Karpas-422 (cell line): ENCODE data around the gene TACR1. TPM values are rescaled to one million over a fixed set of nuclear protein-coding genes. Genes with fewer than 3 reads are reported as not detected.
"Not testable (repeated sequence)": the region's sequence is repeated elsewhere in the genome, so short reads cannot be mapped to it uniquely, and the experiment has no call there.

ENCODE experiments used
- DNase-seq: peaks from one replicate; pipeline ENCODE4 v3.0.0-alpha.2; 2015
- H2AFZ ChIP-seq: fragments of 200-600 bp; sonication (generic); 2 replicates; pipeline ENCODE4 v1.6.1; 2014; ENCODE audit warnings: antibody characterized with exemption, low read length, mixed read lengths
- H3K27ac ChIP-seq: fragments of 200-600 bp; sonication (generic); 2 replicates; pipeline ENCODE4 v1.5.1; 2014; ENCODE audit warnings: mild to moderate bottlenecking, low read length, moderate library complexity
- H3K27me3 ChIP-seq: fragments of 200-600 bp; sonication (generic); 2 replicates; pipeline ENCODE4 v1.6.1; 2014; ENCODE audit warnings: low read length, mixed read lengths
- H3K36me3 ChIP-seq: fragments of 200-600 bp; sonication (generic); 2 replicates; pipeline ENCODE4 v1.6.1; 2014; ENCODE audit warnings: low read length, mixed read lengths; ENCODE audit not compliant: insufficient read depth
- H3K4me1 ChIP-seq: fragments of 200-600 bp; sonication (generic); 2 replicates; pipeline ENCODE4 v1.6.1; 2014; ENCODE audit warnings: mild to moderate bottlenecking, low read length, mixed read lengths
- H3K4me2 ChIP-seq: fragments of 200-600 bp; sonication (generic); 2 replicates; pipeline ENCODE4 v1.6.1; 2014; ENCODE audit warnings: low read length, low read depth, mild to moderate bottlenecking; ENCODE audit not compliant: poor library complexity, severe bottlenecking
- H3K4me3 ChIP-seq: fragments of 200-600 bp; sonication (generic); 2 replicates; pipeline ENCODE4 v1.5.1; 2014; ENCODE audit warnings: mild to moderate bottlenecking, antibody characterized with exemption, low read length, mixed read lengths
- H3K79me2 ChIP-seq: fragments of 200-600 bp; sonication (generic); 2 replicates; pipeline ENCODE4 v1.6.1; 2014; ENCODE audit warnings: mild to moderate bottlenecking, low read length, mixed read lengths
- H3K9ac ChIP-seq: fragments of 200-600 bp; sonication (generic); 2 replicates; pipeline ENCODE4 v1.6.0; 2014; ENCODE audit warnings: low read length
- H3K9me2 ChIP-seq: fragments of 200-600 bp; sonication (generic), shearing (Covaris generic); replicated peaks from 2 replicates; pipeline ENCODE4 v1.6.0; 2014; ENCODE audit warnings: mild to moderate bottlenecking, low read length, moderate library complexity; ENCODE audit not compliant: insufficient read depth
- H3K9me3 ChIP-seq: fragments of 300-700, 200-600 bp; sonication (generic); 2 replicates; pipeline ENCODE4 v1.6.1; 2014; ENCODE audit warnings: low read length, mixed read lengths
- H4K20me1 ChIP-seq: fragments of 200-600 bp; sonication (generic); 2 replicates; pipeline ENCODE4 v1.6.1; 2014; ENCODE audit warnings: mild to moderate bottlenecking, antibody characterized with exemption, low read length, low read depth; ENCODE audit not compliant: insufficient read depth
- total RNA-seq: library from RNA; depleted of rRNA; stranded (reverse); fragments of >200 nt; shearing (Covaris generic); gene quantifications from 2 replicates; pipeline ENCODE4 v1.2.3, GENCODE V29; 2014; ENCODE audit warnings: low replicate concordance; rRNA removed

The TACR1 gene
- total RNA-seq: not detected in 2 replicates

DNA sequence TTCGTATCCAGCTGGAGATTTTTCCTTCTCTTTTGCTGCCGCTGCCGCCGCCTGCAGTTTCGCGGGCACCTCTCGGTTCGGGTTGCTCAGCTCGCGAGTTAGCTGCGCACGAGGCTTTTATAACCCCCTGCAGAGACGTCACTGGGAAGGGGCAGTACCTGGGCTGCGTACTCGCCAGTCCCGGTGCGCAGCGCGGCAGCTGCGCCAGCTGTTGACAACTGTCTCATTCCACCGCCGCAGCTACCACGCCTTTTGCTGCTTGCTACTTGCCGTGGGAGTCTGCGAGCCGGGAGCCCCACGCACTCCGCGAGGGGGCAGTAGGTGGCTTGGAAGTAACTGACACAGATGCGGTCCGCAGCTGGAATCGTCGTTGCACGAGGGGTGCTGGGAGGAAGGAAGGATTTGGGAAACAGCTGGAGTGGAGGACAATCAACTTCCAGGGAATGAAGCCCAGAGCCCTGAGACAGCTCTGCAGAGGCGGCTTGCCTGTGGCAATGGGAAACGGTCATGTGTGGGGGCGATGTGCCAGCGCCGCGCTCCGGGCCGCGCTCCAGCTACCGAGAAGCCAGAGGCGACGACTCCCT, at the start of gene TACR1:
TSS of gene TACR1 (minus strand) at position 93 of the 584 bp plus-strand sequence. CDS start 586 bp downstream, outside the sequence.
- Histone ChIP-seq H3K4me3 (no peak within 1 kb of the TSS), H3K9me2 (no peaks in the 10 kb centered on the region), H3K4me1 (no peaks in the 10 kb centered on the region), H3K9me3 (no peaks in the 10 kb centered on the region), H3K4me2 (no peak within 1 kb of the TSS), H3K36me3 (no peaks in the 10 kb centered on the region), H2AFZ (no peak within 1 kb of the TSS), H3K79me2 (no peaks in the 10 kb centered on the region), H4K20me1 (no peaks in the 10 kb centered on the region), H3K27me3 (no peaks in the 10 kb centered on the region), H3K27ac (no peak within 1 kb of the TSS), H3K9ac (no peak within 1 kb of the TSS)
- DNase-seq: no peak

DNA sequence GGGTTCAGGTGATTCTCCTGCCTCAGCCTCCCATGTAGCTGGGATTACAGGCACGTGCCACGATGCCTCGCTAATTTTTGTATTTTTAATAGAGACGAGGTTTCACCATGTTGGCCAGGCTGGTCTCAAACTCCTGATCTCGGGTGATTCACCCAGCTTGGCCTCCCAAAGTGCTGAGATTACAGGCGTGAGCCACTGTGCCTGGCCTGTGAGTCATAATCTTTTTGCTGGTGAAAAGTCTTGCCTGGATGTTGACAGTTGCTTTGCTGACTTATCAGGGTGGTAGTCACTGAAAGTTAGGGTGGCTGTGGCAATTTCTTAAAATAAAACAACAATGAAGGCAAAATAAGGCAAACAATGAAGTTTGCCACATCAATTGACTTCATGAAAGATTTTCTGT, 49.3 kb upstream of the TACR1 start:
- not testable (repeated sequence) for H3K4me1 ChIP-seq, H3K27me3 ChIP-seq

DNA sequence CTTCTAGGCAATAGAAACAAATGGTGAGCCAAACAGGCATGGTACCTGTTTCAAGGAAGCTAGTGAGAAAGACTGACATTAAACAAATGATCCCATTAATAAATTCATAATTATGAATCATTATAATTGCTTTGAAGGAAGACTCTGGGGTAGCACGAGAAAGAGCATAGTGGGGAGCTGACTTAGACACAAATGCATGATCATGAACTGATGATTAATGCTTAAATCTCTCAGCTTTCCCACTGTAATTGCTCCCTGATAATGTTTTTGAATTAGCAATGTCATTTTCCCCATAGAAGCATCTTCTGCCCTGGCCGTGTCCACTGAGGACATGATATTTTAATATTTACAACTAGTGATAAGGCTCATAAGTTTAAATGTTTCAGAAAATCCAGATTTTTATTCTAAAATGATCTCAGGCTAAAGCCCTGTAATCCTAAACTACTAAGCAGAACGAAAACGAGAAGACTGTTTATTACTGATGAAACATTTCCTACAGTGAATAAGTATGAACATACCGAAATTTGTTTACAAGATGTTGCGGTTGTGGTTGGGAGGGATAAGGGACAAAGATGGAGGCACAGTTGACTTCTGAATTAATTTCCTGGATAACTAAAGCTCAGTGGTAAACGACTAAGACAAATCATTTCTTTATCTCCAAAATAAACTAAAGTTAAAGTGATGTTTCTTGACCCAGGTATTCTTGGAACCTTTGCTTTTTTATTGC, 47.3 kb upstream of the TACR1 start:
- Histone ChIP-seq H2AFZ (no peak overlapping the region), H3K4me1 (no peaks in the 10 kb centered on the region), H3K27ac (no peak overlapping the region), H3K9ac (no peak overlapping the region), H3K36me3 (no peaks in the 10 kb centered on the region), H3K9me3 (no peaks in the 10 kb centered on the region), H3K4me3 (no peak overlapping the region), H4K20me1 (0 out of 2 replicates have a peak, but pooled peaks cover under 1% of the 10 kb centered on the region), H3K79me2 (no peaks in the 10 kb centered on the region), H3K4me2 (no peak overlapping the region), H3K27me3 (peaks cover 8% of the 10 kb centered on the region; the same call in 1 of the 2 replicates), H3K9me2 (no peaks in the 10 kb centered on the region)
- no peak for DNase-seq

More for the DNA sequence above, 49.3 kb upstream of the TACR1 start:
- not testable (repeated sequence) for DNase-seq, H3K36me3 ChIP-seq, H3K79me2 ChIP-seq, H2AFZ ChIP-seq, H3K9me3 ChIP-seq, H3K4me3 ChIP-seq, H3K9ac ChIP-seq, H4K20me1 ChIP-seq, H3K9me2 ChIP-seq, H3K27ac ChIP-seq, H3K4me2 ChIP-seq

DNA sequence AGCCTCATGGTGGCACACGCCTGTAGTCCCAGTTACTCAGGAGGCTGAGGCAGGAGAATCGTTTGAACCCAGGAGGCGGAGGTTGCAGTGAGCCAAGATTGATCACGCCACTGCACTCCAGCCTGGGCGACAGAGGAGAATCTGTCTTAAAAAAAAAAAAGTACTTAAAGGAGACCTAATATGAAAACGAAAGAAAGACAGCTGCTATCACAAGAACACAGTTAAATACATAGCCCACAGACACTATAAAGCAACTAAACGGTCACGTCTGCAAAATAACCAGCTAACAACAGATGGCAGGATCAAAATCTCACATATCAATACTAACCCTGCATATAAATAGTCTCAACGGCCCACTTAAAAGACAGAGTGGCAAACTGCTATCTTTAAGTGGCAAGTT, 43.9 kb upstream of the TACR1 start:
- H3K4me3 ChIP-seq: no peak overlapping the region
- H4K20me1 ChIP-seq: 0 out of 2 replicates have a peak, but pooled peaks cover 6% of the 10 kb centered on the region
- H2AFZ ChIP-seq: no peak overlapping the region
- no peaks in the 10 kb centered on the region for H3K27me3 ChIP-seq
- H3K9me2 ChIP-seq: no peaks in the 10 kb centered on the region
- H3K9ac ChIP-seq: no peak overlapping the region
- no peaks in the 10 kb centered on the region for H3K36me3 ChIP-seq
- no peak overlapping the region for H3K27ac ChIP-seq
- H3K79me2 ChIP-seq: no peaks in the 10 kb centered on the region
- H3K4me1 ChIP-seq: no peaks in the 10 kb centered on the region
- H3K4me2 ChIP-seq: no peak overlapping the region
- no peak for DNase-seq
- no peaks in the 10 kb centered on the region for H3K9me3 ChIP-seq

DNA sequence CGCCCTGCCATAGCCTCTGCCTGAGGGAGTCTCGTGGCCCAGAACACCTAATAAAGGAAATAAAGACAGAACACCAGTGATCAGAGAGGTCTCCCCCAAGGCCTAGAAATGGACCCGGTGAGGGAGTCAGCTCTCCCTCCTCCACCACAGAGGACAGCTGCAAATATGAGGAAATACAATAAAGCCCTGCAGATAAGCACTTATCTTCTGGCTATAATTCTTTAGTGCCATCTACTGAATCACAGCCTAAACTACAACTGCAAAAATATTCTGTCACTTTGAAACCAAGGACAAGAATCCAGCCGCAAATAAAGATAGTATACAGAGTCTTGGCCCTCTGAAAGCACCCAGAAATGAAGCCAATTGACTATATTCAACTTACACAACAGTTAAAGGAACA, 42.4 kb upstream of the TACR1 start:
- Histone ChIP-seq H3K9me2 (no peaks in the 10 kb centered on the region), H3K4me1 (no peaks in the 10 kb centered on the region), H3K27me3 (no peaks in the 10 kb centered on the region), H3K36me3 (no peaks in the 10 kb centered on the region), H3K9me3 (no peaks in the 10 kb centered on the region), H3K27ac (no peak overlapping the region), H3K9ac (no peak overlapping the region), H4K20me1 (0 out of 2 replicates have a peak, but pooled peaks cover 6% of the 10 kb centered on the region), H2AFZ (no peak overlapping the region), H3K4me3 (no peak overlapping the region), H3K4me2 (no peak overlapping the region), H3K79me2 (no peaks in the 10 kb centered on the region)
- DNase-seq: peak; percentile 70

- Histone ChIP-seq H2AFZ (no peak overlapping the region), H3K27me3 (no peaks in the 10 kb centered on the region), H3K4me1 (no peaks in the 10 kb centered on the region), H3K4me3 (no peak overlapping the region), H3K36me3 (no peaks in the 10 kb centered on the region), H3K9ac (no peak overlapping the region), H3K79me2 (no peaks in the 10 kb centered on the region), H3K27ac (no peak overlapping the region), H4K20me1 (0 out of 2 replicates have a peak, but pooled peaks cover 6% of the 10 kb centered on the region), H3K9me2 (no peaks in the 10 kb centered on the region), H3K4me2 (no peak overlapping the region), H3K9me3 (no peaks in the 10 kb centered on the region)
- no peak for DNase-seq
Observed at GRCh38 chr2:75238670-75239330, 39.5 kb upstream of the TACR1 start.

GRCh38 chr2:75237296-75237695, 38.0 kb upstream of the TACR1 start:
- no peaks in the 10 kb centered on the region for H3K9me2 ChIP-seq
- H3K4me2 ChIP-seq: no peak overlapping the region
- no peak for DNase-seq
- no peak overlapping the region for H2AFZ ChIP-seq
- H3K79me2 ChIP-seq: no peaks in the 10 kb centered on the region
- H3K27ac ChIP-seq: no peak overlapping the region
- no peaks in the 10 kb centered on the region for H3K4me1 ChIP-seq
- no peak overlapping the region for H3K4me3 ChIP-seq
- 0 out of 2 replicates have a peak, but pooled peaks cover 6% of the 10 kb centered on the region for H4K20me1 ChIP-seq
- no peaks in the 10 kb centered on the region for H3K36me3 ChIP-seq
- H3K27me3 ChIP-seq: no peaks in the 10 kb centered on the region
- no peak overlapping the region for H3K9ac ChIP-seq
- H3K9me3 ChIP-seq: no peaks in the 10 kb centered on the region

- no peak overlapping the region for H3K4me2 ChIP-seq
- H3K9me2 ChIP-seq: no peaks in the 10 kb centered on the region
- no peaks in the 10 kb centered on the region for H3K4me1 ChIP-seq
- H3K36me3 ChIP-seq: no peaks in the 10 kb centered on the region
- DNase-seq: no peak
- H3K4me3 ChIP-seq: no peak overlapping the region
- H3K27ac ChIP-seq: no peak overlapping the region
- no peaks in the 10 kb centered on the region for H3K9me3 ChIP-seq
- H3K79me2 ChIP-seq: no peaks in the 10 kb centered on the region
- no peak overlapping the region for H2AFZ ChIP-seq
- no peaks in the 10 kb centered on the region for H4K20me1 ChIP-seq
- no peak overlapping the region for H3K9ac ChIP-seq
- H3K27me3 ChIP-seq: no peaks in the 10 kb centered on the region
Observed at GRCh38 chr2:75233965-75234364, 34.6 kb upstream of the TACR1 start.
